ENCODE data around the gene SKIL.

DNA sequence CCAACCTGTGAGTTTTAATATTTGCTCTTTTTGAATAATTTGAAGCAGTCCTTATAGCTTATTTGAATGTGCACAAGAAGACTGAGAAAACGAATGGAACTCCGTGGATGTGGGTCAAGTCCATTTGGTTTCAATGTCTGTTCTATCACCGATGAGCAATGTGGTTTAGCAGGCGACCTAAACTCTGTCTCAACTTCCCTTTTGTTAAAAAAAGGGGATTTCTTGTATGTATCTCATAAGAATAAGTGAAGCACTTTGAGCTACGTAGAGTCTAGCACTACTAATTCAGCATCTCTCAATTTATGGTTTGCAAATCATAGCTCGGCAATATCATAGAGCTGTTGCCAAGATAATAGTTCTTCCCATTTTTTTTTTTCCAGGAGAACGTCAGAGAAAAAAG is 4.6 kb upstream of the SKIL start:
- TF ChIP-seq CTCF (IDR thresholded peaks at IDR 0.05) (no peak), POLR2A (IDR thresholded peaks at IDR 0.05) (no peak)

Data from adrenal gland (tissue), 5 donors.